Measurements from ENCODE around the gene RUNX1. TPM values are rescaled to one million over a fixed set of nuclear protein-coding genes. Genes with fewer than 3 reads are reported as not detected.
"Not testable (repeated sequence)": the region's sequence is repeated elsewhere in the genome, so short reads cannot be mapped to it uniquely, and the experiment has no call there.

RUNX1 gene
- total and polyA plus RNA-seq, 8 donors: 7.5 to 89.6 (median 10.8) TPM

DNA sequence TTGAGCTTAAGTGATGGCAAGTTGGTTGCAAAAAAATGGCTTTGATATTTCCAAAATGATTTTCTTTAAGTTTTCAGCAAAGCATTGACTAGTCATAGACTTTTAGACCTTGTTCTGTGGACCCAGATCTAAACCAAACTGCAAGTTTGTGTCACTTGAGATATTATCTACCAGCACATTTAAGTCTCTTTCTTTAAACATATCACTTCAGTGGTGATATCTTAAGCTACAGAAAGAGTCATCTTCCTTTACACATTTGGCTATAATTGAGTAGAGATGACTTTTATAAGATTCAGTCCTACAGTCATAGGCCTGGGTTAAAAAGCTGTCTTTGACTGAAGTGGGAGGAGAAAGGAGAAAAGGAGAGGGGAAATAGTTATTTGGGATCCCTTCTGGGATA lies 95.2 kb downstream of the RUNX1 start:
- ATAC-seq (no peak), DNase-seq (no peak)
- Histone ChIP-seq H3K4me3 (no peak overlapping the region), H3K27ac (no peak overlapping the region), H3K36me3 (no peaks in the 10 kb centered on the region), H3K9me3 (no peaks in the 10 kb centered on the region), H3K27me3 (no peaks in the 10 kb centered on the region), H3K4me1 (peaks cover 0 to 6% of the 10 kb centered on the region in 2 donors)
- no peak for TF ChIP-seq CTCF (IDR thresholded peaks at IDR 0.05)
- intact Hi-C loops (cut with DNase I): no loop called here

GRCh38 chr21:34952701-34953100 lies 96.4 kb downstream of the RUNX1 start:
- Histone ChIP-seq H3K4me1 (peaks cover 0 to 6% of the 10 kb centered on the region in 2 donors), H3K27ac (no peak overlapping the region), H3K9me3 (no peaks in the 10 kb centered on the region), H3K4me3 (no peak overlapping the region), H3K36me3 (no peaks in the 10 kb centered on the region), H3K27me3 (no peaks in the 10 kb centered on the region)
- TF ChIP-seq CTCF (IDR thresholded peaks at IDR 0.05): no peak
- no peak for ATAC-seq
- intact Hi-C loops (cut with DNase I): no loop called here
- DNase-seq: no peak

DNA sequence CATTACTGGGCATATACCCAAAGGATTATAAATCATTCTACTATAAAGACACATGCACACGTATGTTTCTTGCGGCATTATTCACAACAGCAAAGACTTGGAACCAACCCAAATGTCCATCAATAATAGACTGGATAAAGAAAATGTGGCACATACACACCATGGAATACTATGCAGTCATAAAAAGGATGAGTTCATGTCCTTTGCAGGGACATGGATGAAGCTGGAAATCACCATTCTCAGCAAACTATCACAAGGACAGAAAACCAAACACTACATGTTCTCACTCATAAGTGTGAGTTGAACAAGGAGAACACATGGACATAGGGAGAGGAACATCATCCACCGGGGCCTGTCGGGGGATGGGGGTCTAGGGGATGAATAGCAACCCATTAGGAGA lies 97.2 kb downstream of the RUNX1 start:
- H3K4me3 ChIP-seq; H3K27me3 ChIP-seq; H3K9me3 ChIP-seq; DNase-seq; ATAC-seq; intact Hi-C loops (cut with DNase I); H3K27ac ChIP-seq; H3K36me3 ChIP-seq; H3K4me1 ChIP-seq: not testable (repeated sequence)

DNA sequence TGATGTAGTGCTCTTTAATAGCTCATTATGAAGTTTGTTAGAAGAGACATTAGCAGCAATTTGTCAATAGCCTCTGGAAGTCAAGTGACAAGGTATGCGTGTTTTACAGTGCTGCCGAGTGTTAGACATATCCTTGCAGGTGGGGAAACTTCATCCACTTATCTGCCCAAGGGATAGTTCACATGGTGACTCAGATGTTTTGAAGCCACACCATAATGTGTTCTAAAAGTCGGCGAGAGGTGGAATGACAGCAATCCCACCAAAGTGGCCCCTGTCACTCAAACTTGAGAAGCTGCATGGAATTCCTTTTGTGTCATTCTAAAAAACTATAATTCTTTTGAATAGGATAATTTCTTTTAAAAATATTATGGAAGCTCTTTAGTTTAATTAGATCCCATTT lies 98.1 kb downstream of the RUNX1 start:
- Histone ChIP-seq H3K9me3 (no peaks in the 10 kb centered on the region), H3K4me3 (no peak overlapping the region), H3K27ac (no peak overlapping the region), H3K36me3 (no peaks in the 10 kb centered on the region), H3K4me1 (peaks cover 0 to 8% of the 10 kb centered on the region in 2 donors), H3K27me3 (no peaks in the 10 kb centered on the region)
- no peak for DNase-seq
- no peak for ATAC-seq
- intact Hi-C loops (cut with DNase I): no loop called here
- TF ChIP-seq CTCF (IDR thresholded peaks at IDR 0.05): no peak

DNA sequence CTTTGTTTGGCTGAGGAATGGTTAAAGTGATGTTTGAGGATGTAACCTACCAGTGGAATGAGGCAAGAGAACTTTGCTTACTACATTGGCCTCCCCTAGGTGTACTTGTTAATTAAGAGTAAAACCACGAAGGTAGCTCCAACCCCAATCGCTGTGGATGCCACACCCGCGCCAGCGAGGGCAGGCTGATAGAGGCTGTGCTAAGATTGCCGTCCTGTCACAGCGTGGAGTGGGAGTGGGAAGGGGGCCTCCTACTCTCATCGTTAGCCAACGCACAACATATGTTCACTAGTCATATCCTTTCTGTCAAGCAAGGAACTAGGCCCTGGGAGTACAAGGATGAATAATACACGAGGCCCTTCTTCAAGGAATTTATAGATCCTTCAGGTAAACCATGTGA lies 99.6 kb downstream of the RUNX1 start:
- TF ChIP-seq CTCF (IDR thresholded peaks at IDR 0.05): no peak
- DNase-seq (no peak), ATAC-seq (no peak)
- no peaks in the 10 kb centered on the region for H3K36me3 ChIP-seq
- peaks cover 0 to 8% of the 10 kb centered on the region in 2 donors for H3K4me1 ChIP-seq
- no peaks in the 10 kb centered on the region for H3K27me3 ChIP-seq
- no peak overlapping the region for H3K27ac ChIP-seq
- intact Hi-C loops (cut with DNase I): no loop called here
- no peak overlapping the region for H3K4me3 ChIP-seq
- no peaks in the 10 kb centered on the region for H3K9me3 ChIP-seq

GRCh38 chr21:34949030-34949429 lies 100.1 kb downstream of the RUNX1 start:
- ATAC-seq (no peak), DNase-seq (peak in 1 of 4 donors; percentile 31)
- no peaks in the 10 kb centered on the region for H3K27me3 ChIP-seq
- intact Hi-C loops (cut with DNase I): no loop called here
- no peaks in the 10 kb centered on the region for H3K36me3 ChIP-seq
- H3K9me3 ChIP-seq: no peaks in the 10 kb centered on the region
- no peak overlapping the region for H3K4me3 ChIP-seq
- no peak overlapping the region for H3K27ac ChIP-seq
- no peak for TF ChIP-seq CTCF (IDR thresholded peaks at IDR 0.05)
- H3K4me1 ChIP-seq: peaks cover 0 to 8% of the 10 kb centered on the region in 2 donors
